GM12873 (cell line): ENCODE results near the gene SMARCAL1.

Experiments used
- TF ChIP-seq, protein P1 (sequence below): IDR thresholded peaks from 2 replicates; pipeline ENCODE4 v1.5.1; 2012; ENCODE audit warnings: low read depth, mild to moderate bottlenecking, moderate library complexity, low read length, control low read depth; ENCODE audit not compliant: insufficient read depth; ENCODE audit errors: missing control alignments

Gene SMARCAL1

GRCh38 chr2:216413882-216414281 lies 1.6 kb downstream of the SMARCAL1 start:
- TF ChIP-seq, protein P1, sequence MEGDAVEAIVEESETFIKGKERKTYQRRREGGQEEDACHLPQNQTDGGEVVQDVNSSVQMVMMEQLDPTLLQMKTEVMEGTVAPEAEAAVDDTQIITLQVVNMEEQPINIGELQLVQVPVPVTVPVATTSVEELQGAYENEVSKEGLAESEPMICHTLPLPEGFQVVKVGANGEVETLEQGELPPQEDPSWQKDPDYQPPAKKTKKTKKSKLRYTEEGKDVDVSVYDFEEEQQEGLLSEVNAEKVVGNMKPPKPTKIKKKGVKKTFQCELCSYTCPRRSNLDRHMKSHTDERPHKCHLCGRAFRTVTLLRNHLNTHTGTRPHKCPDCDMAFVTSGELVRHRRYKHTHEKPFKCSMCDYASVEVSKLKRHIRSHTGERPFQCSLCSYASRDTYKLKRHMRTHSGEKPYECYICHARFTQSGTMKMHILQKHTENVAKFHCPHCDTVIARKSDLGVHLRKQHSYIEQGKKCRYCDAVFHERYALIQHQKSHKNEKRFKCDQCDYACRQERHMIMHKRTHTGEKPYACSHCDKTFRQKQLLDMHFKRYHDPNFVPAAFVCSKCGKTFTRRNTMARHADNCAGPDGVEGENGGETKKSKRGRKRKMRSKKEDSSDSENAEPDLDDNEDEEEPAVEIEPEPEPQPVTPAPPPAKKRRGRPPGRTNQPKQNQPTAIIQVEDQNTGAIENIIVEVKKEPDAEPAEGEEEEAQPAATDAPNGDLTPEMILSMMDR = no peak

DNA sequence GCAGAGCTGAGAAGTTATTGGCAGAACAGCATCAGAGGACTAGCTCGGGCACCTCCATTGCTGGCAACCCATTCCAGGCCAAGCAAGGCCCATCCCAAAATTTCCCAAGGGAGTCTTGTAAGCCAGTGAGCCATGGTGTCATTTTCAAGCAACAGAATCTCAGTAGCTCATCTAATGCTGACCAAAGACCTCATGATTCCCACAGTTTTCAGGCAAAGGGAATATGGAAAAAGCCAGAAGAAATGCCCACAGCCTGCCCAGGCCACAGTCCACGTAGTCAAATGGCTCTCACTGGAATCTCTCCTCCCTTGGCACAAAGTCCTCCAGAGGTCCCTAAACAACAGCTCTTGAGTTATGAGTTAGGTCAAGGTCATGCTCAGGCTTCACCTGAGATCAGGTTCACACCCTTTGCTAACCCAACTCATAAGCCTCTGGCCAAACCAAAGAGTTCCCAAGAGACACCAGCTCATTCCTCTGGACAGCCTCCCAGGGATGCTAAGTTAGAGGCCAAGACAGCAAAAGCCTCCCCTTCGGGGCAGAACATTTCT lies 2.6 kb downstream of the SMARCAL1 start:
- TF ChIP-seq, protein P1 = no peak

DNA sequence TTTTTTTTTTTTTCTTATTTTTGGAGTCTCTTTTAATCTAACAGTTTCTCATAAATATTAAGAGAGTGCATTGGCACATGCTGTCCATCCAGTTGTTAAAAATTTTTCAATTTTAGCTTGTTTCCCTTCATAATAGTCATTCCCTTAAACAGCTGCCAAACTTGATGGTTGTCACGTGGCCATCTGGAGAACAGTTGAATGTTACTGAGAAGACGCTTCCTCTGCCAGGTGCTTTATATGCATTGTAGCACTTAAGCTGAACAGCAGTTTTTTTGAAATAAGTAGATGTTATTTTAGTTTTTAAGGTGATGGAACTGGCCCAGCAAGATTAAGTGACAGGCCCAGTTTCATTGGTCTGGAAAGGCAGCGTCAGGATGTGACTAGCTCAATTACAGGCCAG lies 3.3 kb downstream of the SMARCAL1 start:
- TF ChIP-seq, protein P1 = no peak

- TF ChIP-seq, protein P1 = no peak
These were observed 4.5 kb downstream of the SMARCAL1 start for GRCh38 chr2:216416571-216417307.

DNA sequence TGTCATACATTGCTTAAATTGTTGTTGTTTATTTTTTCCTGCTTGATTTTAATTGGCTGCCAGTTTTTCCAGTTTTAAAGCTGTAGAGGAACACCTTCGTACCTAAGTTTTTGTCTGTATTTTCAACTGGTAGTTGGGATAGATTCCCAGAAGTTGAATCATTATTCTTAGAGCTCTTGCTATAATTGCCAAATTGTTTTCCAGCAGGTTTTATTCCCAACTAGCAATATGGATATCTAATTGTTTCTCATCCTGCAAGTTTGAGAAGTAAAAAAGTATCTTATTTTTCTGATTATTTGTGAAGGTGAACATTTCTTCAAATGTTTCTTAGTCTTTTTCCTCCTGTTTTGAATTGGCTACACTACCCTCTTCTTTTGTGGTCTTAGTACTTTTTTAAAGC lies 6.7 kb downstream of the SMARCAL1 start:
- TF ChIP-seq, protein P1 = no peak

- TF ChIP-seq, protein P1 = no peak
These were observed 8.2 kb downstream of the SMARCAL1 start for GRCh38 chr2:216420367-216421101.

GRCh38 chr2:216423071-216423470 lies 10.8 kb downstream of the SMARCAL1 start:
- TF ChIP-seq, protein P1 = no peak
